K562 (cell line): Measurements from ENCODE around the gene CDCP1. TPM values are rescaled to one million over a fixed set of nuclear protein-coding genes. Genes with fewer than 3 reads are reported as not detected.

Source experiments
- DPF2 ChIP-seq: fragments of 450-650 bp; IDR thresholded peaks from 2 replicates; pipeline ENCODE4 v1.6.1; 2016
- FOXA3 ChIP-seq, 2 experiments: fragments of 450-650 bp in 1 of 2; sonication (generic) in 1 of 2; formaldehyde crosslinking; IDR thresholded peaks in 1 of 2; conservative IDR thresholded peaks in 1 of 2; 2 replicates each; pipeline versions ENCODE4 v1.4.0 to v1.8.0; 2020 to 2022; ENCODE audit warnings: mild to moderate bottlenecking in 2 of 2, missing genetic modification reagents in 1 of 2
- HNRNPH1 ChIP-seq: fragments of 200-400 bp; formaldehyde crosslinking; optimal IDR thresholded peaks from 2 replicates; pipeline ENCODE3; 2017; ENCODE audit warnings: low read depth, mild to moderate bottlenecking, low read length, moderate library complexity
- polyA plus RNA-seq, 8 experiments: library from polyadenylated mRNA; depleted of rRNA in 4 of 8; stranded (reverse) in 5 of 8; unstranded in 3 of 8; fragments of >200 nt; fragmentation: Nextera tagmentation in 2 of 8; fragmentation: Illumina TruSeq in 1 of 8; extraction: Ambion mirVana in 2 of 8; extraction: Trizol in 1 of 8; gene quantifications; 2 replicates each; pipeline versions ENCODE4 v1.2.1 to v1.2.3, GENCODE V29; 2011 to 2014; ENCODE audit warnings: inconsistent platforms in 1 of 8, missing spikeins in 1 of 8
- total RNA-seq, 7 experiments: library from RNA; depleted of rRNA in 6 of 7; stranded (reverse); fragments of >200 nt in 6 of 7; fragmentation: Illumina TruSeq in 2 of 7; extraction: Trizol in 2 of 7; gene quantifications; 2 replicates each; pipeline versions ENCODE4 v1.2.1 to v1.2.3, GENCODE V29; 2011 to 2021; ENCODE audit warnings: low replicate concordance in 1 of 7
- TF ChIP-seq, protein P1 (sequence below): fragments of 150-350 bp; IDR thresholded peaks from 2 replicates; pipeline ENCODE4 v1.6.1; 2014; ENCODE audit warnings: low read depth, mild to moderate bottlenecking, low read length, borderline replicate concordance
- TF ChIP-seq, protein P2 (sequence below): fragments of 200-800 bp; sonication (Bioruptor generic); IDR thresholded peaks from 2 replicates; pipeline ENCODE4 v1.6.1; 2017; ENCODE audit warnings: missing genetic modification characterization, missing compliant biosample characterization
- TF ChIP-seq, protein P3 (sequence below), 2 experiments: fragments of 450-650 bp; conservative IDR thresholded peaks; 2 replicates each; pipeline ENCODE4 v1.6.1; 2017; ENCODE audit warnings: mild to moderate bottlenecking in 2 of 2, moderate library complexity in 2 of 2
- TF ChIP-seq, protein P4 (sequence below): fragments of 250-450 bp; sonication (Bioruptor Pico); IDR thresholded peaks from 2 replicates; pipeline ENCODE4 v1.4.0; 2020
- TF ChIP-seq, protein P5 (sequence below): fragments of 250-450 bp; sonication (Bioruptor Pico); IDR thresholded peaks from 2 replicates; pipeline ENCODE4 v1.4.0; 2020; ENCODE audit warnings: mild to moderate bottlenecking, moderate library complexity

CDCP1 gene
- total and polyA plus RNA-seq, 9 of the 15 experiments (the other 6 are each of a cell fraction or from before 2014, with no cell fraction given) = 3.9 to 16.4 (median 5.2) TPM

DNA sequence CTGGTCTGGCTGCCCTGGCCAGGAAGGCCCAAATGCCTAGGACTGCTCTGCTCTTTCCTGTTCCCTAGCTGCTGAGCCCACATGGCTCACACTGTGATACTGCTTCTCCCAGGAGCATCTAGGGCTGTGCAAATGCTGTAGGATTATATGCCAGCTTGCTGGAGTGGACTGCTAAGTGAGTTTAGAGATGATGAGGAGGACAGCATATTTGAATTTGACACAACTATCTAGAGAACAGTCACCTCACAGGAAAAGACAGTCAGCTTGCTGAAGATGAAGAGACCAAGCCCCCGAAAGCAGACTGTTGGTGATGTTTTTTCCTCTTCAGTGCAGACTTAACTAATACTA is 80.8 kb downstream of the CDCP1 start (continued):
- TF ChIP-seq, protein P1, sequence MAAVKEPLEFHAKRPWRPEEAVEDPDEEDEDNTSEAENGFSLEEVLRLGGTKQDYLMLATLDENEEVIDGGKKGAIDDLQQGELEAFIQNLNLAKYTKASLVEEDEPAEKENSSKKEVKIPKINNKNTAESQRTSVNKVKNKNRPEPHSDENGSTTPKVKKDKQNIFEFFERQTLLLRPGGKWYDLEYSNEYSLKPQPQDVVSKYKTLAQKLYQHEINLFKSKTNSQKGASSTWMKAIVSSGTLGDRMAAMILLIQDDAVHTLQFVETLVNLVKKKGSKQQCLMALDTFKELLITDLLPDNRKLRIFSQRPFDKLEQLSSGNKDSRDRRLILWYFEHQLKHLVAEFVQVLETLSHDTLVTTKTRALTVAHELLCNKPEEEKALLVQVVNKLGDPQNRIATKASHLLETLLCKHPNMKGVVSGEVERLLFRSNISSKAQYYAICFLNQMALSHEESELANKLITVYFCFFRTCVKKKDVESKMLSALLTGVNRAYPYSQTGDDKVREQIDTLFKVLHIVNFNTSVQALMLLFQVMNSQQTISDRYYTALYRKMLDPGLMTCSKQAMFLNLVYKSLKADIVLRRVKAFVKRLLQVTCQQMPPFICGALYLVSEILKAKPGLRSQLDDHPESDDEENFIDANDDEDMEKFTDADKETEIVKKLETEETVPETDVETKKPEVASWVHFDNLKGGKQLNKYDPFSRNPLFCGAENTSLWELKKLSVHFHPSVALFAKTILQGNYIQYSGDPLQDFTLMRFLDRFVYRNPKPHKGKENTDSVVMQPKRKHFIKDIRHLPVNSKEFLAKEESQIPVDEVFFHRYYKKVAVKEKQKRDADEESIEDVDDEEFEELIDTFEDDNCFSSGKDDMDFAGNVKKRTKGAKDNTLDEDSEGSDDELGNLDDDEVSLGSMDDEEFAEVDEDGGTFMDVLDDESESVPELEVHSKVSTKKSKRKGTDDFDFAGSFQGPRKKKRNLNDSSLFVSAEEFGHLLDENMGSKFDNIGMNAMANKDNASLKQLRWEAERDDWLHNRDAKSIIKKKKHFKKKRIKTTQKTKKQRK = no peak
- TF ChIP-seq DPF2 = no peak
- TF ChIP-seq, protein P2, sequence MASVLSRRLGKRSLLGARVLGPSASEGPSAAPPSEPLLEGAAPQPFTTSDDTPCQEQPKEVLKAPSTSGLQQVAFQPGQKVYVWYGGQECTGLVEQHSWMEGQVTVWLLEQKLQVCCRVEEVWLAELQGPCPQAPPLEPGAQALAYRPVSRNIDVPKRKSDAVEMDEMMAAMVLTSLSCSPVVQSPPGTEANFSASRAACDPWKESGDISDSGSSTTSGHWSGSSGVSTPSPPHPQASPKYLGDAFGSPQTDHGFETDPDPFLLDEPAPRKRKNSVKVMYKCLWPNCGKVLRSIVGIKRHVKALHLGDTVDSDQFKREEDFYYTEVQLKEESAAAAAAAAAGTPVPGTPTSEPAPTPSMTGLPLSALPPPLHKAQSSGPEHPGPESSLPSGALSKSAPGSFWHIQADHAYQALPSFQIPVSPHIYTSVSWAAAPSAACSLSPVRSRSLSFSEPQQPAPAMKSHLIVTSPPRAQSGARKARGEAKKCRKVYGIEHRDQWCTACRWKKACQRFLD = peak; percentile 98
- TF ChIP-seq HNRNPH1 = no peak
- TF ChIP-seq, protein P3, sequence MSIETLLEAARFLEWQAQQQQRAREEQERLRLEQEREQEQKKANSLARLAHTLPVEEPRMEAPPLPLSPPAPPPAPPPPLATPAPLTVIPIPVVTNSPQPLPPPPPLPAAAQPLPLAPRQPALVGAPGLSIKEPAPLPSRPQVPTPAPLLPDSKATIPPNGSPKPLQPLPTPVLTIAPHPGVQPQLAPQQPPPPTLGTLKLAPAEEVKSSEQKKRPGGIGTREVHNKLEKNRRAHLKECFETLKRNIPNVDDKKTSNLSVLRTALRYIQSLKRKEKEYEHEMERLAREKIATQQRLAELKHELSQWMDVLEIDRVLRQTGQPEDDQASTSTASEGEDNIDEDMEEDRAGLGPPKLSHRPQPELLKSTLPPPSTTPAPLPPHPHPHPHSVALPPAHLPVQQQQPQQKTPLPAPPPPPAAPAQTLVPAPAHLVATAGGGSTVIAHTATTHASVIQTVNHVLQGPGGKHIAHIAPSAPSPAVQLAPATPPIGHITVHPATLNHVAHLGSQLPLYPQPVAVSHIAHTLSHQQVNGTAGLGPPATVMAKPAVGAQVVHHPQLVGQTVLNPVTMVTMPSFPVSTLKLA (conservative IDR thresholded peaks at IDR 0.05) = no peak
- no peak; a peak in 1 of 4 replicates for TF ChIP-seq FOXA3 (CRISPR knock-in tag; conservative IDR thresholded peaks at IDR 0.05 in 1 of 2, IDR thresholded peaks at IDR 0.05 in 1 of 2)
- TF ChIP-seq, protein P4, sequence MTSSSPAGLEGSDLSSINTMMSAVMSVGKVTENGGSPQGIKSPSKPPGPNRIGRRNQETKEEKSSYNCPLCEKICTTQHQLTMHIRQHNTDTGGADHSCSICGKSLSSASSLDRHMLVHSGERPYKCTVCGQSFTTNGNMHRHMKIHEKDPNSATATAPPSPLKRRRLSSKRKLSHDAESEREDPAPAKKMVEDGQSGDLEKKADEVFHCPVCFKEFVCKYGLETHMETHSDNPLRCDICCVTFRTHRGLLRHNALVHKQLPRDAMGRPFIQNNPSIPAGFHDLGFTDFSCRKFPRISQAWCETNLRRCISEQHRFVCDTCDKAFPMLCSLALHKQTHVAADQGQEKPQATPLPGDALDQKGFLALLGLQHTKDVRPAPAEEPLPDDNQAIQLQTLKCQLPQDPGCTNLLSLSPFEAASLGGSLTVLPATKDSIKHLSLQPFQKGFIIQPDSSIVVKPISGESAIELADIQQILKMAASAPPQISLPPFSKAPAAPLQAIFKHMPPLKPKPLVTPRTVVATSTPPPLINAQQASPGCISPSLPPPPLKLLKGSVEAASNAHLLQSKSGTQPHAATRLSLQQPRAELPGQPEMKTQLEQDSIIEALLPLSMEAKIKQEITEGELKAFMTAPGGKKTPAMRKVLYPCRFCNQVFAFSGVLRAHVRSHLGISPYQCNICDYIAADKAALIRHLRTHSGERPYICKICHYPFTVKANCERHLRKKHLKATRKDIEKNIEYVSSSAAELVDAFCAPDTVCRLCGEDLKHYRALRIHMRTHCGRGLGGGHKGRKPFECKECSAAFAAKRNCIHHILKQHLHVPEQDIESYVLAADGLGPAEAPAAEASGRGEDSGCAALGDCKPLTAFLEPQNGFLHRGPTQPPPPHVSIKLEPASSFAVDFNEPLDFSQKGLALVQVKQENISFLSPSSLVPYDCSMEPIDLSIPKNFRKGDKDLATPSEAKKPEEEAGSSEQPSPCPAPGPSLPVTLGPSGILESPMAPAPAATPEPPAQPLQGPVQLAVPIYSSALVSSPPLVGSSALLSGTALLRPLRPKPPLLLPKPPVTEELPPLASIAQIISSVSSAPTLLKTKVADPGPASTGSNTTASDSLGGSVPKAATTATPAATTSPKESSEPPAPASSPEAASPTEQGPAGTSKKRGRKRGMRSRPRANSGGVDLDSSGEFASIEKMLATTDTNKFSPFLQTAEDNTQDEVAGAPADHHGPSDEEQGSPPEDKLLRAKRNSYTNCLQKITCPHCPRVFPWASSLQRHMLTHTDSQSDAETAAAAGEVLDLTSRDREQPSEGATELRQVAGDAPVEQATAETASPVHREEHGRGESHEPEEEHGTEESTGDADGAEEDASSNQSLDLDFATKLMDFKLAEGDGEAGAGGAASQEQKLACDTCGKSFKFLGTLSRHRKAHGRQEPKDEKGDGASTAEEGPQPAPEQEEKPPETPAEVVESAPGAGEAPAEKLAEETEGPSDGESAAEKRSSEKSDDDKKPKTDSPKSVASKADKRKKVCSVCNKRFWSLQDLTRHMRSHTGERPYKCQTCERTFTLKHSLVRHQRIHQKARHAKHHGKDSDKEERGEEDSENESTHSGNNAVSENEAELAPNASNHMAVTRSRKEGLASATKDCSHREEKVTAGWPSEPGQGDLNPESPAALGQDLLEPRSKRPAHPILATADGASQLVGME (CRISPR knock-in tag) = no peak
- TF ChIP-seq, protein P5, sequence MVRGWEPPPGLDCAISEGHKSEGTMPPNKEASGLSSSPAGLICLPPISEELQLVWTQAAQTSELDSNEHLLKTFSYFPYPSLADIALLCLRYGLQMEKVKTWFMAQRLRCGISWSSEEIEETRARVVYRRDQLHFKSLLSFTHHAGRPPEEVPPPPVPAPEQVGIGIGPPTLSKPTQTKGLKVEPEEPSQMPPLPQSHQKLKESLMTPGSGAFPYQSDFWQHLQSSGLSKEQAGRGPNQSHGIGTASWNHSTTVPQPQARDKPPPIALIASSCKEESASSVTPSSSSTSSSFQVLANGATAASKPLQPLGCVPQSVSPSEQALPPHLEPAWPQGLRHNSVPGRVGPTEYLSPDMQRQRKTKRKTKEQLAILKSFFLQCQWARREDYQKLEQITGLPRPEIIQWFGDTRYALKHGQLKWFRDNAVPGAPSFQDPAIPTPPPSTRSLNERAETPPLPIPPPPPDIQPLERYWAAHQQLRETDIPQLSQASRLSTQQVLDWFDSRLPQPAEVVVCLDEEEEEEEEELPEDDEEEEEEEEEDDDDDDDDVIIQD = no peak
